Measurements from ENCODE around the gene NSD1. TPM values are rescaled to one million over a fixed set of nuclear protein-coding genes. Genes with fewer than 3 reads are reported as not detected.

NSD1 gene
- total and polyA plus RNA-seq, 3 donors from 2014 or later, result 66.0 to 86.6 (median 71.2) TPM

DNA sequence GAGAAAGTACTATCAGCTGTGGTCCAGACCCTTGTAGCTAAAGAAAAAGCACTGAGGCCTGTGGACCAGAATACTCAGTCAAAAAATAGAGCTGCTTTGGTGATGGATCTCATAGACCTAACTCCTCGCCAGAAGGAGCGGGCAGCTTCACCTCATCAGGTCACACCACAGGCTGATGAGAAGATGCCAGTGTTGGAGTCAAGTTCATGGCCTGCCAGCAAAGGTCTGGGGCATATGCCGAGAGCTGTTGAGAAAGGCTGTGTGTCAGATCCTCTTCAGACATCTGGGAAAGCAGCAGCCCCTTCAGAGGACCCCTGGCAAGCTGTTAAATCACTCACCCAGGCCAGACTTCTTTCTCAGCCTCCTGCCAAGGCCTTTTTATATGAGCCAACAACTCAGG lies 161.1 kb downstream of the NSD1 start:
- Histone ChIP-seq H3K4me3 (no peak overlapping the region), H3K36me3 (ENCODE audit: low read depth, missing control alignments) (no peaks in the 10 kb centered on the region), H3K27me3 (no peaks in the 10 kb centered on the region), H3K27ac (no peak overlapping the region), H3K4me1 (no peaks in the 10 kb centered on the region), H3K9me3 (no peaks in the 10 kb centered on the region)
- TF ChIP-seq, protein P1, sequence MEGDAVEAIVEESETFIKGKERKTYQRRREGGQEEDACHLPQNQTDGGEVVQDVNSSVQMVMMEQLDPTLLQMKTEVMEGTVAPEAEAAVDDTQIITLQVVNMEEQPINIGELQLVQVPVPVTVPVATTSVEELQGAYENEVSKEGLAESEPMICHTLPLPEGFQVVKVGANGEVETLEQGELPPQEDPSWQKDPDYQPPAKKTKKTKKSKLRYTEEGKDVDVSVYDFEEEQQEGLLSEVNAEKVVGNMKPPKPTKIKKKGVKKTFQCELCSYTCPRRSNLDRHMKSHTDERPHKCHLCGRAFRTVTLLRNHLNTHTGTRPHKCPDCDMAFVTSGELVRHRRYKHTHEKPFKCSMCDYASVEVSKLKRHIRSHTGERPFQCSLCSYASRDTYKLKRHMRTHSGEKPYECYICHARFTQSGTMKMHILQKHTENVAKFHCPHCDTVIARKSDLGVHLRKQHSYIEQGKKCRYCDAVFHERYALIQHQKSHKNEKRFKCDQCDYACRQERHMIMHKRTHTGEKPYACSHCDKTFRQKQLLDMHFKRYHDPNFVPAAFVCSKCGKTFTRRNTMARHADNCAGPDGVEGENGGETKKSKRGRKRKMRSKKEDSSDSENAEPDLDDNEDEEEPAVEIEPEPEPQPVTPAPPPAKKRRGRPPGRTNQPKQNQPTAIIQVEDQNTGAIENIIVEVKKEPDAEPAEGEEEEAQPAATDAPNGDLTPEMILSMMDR (IDR thresholded peaks at IDR 0.05), result no peak
- no peak for TF ChIP-seq POLR2A (IDR thresholded peaks at IDR 0.05)
- no peak for DNase-seq
- WGBS, 2 donors, result 89 to 92% methylated on average over 3 of the region's 3 CpGs
- intact Hi-C loops (cut with DNase I; ENCODE audit: low total_unique reads), result no loop called here

DNA sequence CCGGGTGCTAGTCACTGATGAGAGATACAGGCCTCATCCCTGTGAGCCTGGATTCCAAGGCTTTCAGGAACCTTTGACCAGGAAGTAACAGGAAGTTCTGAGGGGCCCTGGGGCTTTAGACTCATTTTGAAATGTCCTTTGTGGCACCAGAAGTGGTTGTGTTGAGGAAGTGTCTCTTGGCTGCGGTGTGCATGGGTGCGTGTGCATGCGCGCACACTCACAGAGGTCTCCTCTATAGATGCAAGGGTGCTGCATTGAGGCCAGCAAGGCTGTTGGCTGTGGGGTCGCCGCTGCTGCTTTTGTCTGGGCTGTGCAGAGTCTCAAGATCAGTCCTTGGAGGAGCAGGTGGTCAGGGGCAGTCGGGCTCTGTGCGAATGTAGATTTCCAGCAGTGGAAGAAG lies 162.4 kb downstream of the NSD1 start:
- no peak for DNase-seq
- Histone ChIP-seq H3K4me3 (no peak overlapping the region), H3K27ac (no peak overlapping the region), H3K36me3 (ENCODE audit: low read depth, missing control alignments) (no peaks in the 10 kb centered on the region), H3K9me3 (no peaks in the 10 kb centered on the region), H3K27me3 (no peaks in the 10 kb centered on the region), H3K4me1 (peaks cover 3% of the 10 kb centered on the region)
- WGBS, 2 donors, result 85 to 91% methylated on average over 9 of the region's 9 CpGs
- intact Hi-C loops (cut with DNase I; ENCODE audit: low total_unique reads), result no loop called here
- TF ChIP-seq POLR2A (IDR thresholded peaks at IDR 0.05), result no peak
- TF ChIP-seq, protein P1 (IDR thresholded peaks at IDR 0.05), result no peak

DNA sequence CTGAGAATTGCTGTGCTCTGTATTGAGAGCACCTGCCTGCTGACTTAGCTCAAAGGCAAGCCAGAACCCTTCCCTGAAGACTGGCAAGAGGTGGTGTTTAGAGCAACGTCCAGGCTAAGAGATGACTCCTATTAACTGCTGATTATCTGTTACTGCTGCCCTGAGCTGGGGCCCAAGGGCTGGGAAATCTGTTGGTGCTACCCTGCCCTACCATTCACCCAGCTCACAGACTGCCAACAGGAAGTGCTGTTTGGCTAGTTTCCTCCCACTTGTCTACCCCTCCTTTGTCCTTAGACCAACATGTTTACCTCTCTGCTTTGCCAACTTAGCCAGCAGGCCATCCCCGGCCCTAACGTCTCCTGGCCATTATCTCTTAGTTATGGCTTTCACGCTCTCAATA lies 163.0 kb downstream of the NSD1 start:
- Histone ChIP-seq H3K4me1 (peaks cover 3% of the 10 kb centered on the region), H3K36me3 (ENCODE audit: low read depth, missing control alignments) (no peaks in the 10 kb centered on the region), H3K4me3 (no peak overlapping the region), H3K9me3 (no peaks in the 10 kb centered on the region), H3K27me3 (no peaks in the 10 kb centered on the region), H3K27ac (no peak overlapping the region)
- intact Hi-C loops (cut with DNase I; ENCODE audit: low total_unique reads), result no loop called here
- no peak for DNase-seq
- TF ChIP-seq, protein P1 (IDR thresholded peaks at IDR 0.05), result no peak
- no peak for TF ChIP-seq POLR2A (IDR thresholded peaks at IDR 0.05)
- WGBS, 2 donors, result 49 to 55% methylated on average over 4 of the region's 4 CpGs

DNA sequence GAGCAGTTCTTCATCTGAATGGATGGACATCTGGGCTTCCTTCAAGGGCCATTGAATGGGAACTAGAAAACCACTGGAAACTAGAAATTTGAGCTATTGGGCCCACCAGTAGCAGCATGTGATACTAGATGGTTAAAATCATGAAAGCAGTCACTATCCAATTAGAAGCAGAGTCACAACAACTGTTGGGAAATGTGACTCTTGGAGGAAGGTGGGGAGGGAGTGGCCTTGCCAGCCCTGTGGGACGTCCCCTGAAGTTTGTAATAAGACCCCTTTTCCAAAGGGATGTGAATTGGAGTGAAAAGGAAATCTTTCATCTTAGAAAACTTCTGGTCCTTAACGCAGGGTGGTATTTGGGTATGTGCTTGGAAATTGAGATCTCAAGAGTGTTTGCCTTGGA lies 164.3 kb downstream of the NSD1 start:
- Histone ChIP-seq H3K4me1 (peaks cover 13% of the 10 kb centered on the region), H3K9me3 (no peaks in the 10 kb centered on the region), H3K27me3 (no peaks in the 10 kb centered on the region), H3K36me3 (ENCODE audit: low read depth, missing control alignments) (no peaks in the 10 kb centered on the region), H3K27ac (no peak overlapping the region), H3K4me3 (no peak overlapping the region)
- TF ChIP-seq, protein P1 (IDR thresholded peaks at IDR 0.05), result no peak
- DNase-seq, result no peak
- intact Hi-C loops (cut with DNase I; ENCODE audit: low total_unique reads), result no loop called here
- 88 to 92% methylated on average over 2 of the region's 2 CpGs for WGBS, 2 donors

DNA sequence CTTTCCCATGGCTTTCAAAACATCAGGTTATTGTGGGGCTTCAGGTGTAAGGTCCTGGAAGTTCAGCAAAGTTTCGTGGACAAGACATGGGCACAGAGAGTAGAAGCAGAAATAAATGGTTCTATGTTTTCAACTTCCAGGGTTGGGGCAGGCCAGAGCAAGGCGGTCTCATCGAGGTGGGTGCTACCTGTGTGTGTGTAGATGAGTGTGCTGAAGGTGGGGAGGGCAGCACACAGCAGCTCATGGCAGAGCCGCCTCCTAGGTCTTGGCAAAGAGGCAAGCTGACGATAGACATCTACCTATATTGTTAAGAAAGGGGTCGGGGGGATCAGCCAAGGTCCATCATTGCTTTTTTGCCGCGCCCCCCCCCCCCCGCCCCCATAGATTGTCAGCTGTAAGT lies 166.1 kb downstream of the NSD1 start:
- H3K4me1 ChIP-seq, result peaks cover 17% of the 10 kb centered on the region
- no peak overlapping the region for H3K4me3 ChIP-seq
- H3K36me3 ChIP-seq (ENCODE audit: low read depth, missing control alignments), result no peaks in the 10 kb centered on the region
- H3K27me3 ChIP-seq, result no peaks in the 10 kb centered on the region
- TF ChIP-seq POLR2A (IDR thresholded peaks at IDR 0.05), result no peak
- TF ChIP-seq, protein P1 (IDR thresholded peaks at IDR 0.05), result no peak
- DNase-seq, result no peak
- peak overlapping the region in 1 of 2 donors; percentile 18 for H3K27ac ChIP-seq
- WGBS, 2 donors, result 80 to 82% methylated on average over 9 of the region's 9 CpGs
- intact Hi-C loops (cut with DNase I; ENCODE audit: low total_unique reads), result loop anchor here (10.0 kb wide), 1 partner anchor 185 kb away; no protein-coding TSS in a partner anchor
- no peaks in the 10 kb centered on the region for H3K9me3 ChIP-seq

Data from testis (tissue), 3 donors.